HEK293 (cell line): Measurements from ENCODE around the gene GNAQ.

ENCODE experiments used
- CTCF ChIP-seq: fragments of 450-650 bp; formaldehyde crosslinking; IDR thresholded peaks from 2 replicates; pipeline ENCODE4 v1.5.1; 2016; ENCODE audit warnings: missing biosample characterization, missing genetic modification characterization
- PBX3 ChIP-seq: sonication (generic); formaldehyde crosslinking; IDR thresholded peaks from 2 replicates; pipeline ENCODE4 v1.8.1; 2022; ENCODE audit warnings: mild to moderate bottlenecking, moderate library complexity, missing genetic modification reagents
- PRDM1 ChIP-seq: fragments of 450-650 bp; formaldehyde crosslinking; IDR thresholded peaks from 2 replicates; pipeline ENCODE4; 2016; ENCODE audit warnings: missing biosample characterization, missing genetic modification characterization
- REST ChIP-seq: fragments of 450-650 bp; formaldehyde crosslinking; IDR thresholded peaks from 2 replicates; pipeline ENCODE4 v1.5.1; 2016; ENCODE audit warnings: missing biosample characterization, missing genetic modification characterization
- ZBTB21 ChIP-seq: fragments of 450-650 bp; formaldehyde crosslinking; IDR thresholded peaks from 2 replicates; pipeline ENCODE4 v1.5.1; 2017; ENCODE audit warnings: missing biosample characterization, missing genetic modification characterization
- ZNF548 ChIP-seq: fragments of 450-650 bp; formaldehyde crosslinking; IDR thresholded peaks from 2 replicates; pipeline ENCODE4 v1.5.1; 2016; ENCODE audit warnings: missing biosample characterization, missing genetic modification characterization
- ZNF639 ChIP-seq: fragments of 450-650 bp; formaldehyde crosslinking; IDR thresholded peaks from 2 replicates; pipeline ENCODE4 v1.5.1; 2016; ENCODE audit warnings: missing biosample characterization, missing genetic modification characterization
- ZNF76 ChIP-seq: fragments of 450-650 bp; formaldehyde crosslinking; IDR thresholded peaks from 2 replicates; pipeline ENCODE4; 2016; ENCODE audit warnings: low read depth, missing biosample characterization, missing genetic modification characterization, borderline replicate concordance

- TF ChIP-seq PBX3 (CRISPR knock-in tag) (no peak), PRDM1 (tag by site-specific recombination) (no peak), CTCF (tag by site-specific recombination) (no peak), REST (no peak), ZNF76 (tag by site-specific recombination) (no peak), ZNF639 (tag by site-specific recombination) (no peak), ZBTB21 (tag by site-specific recombination) (no peak), ZNF548 (tag by site-specific recombination) (no peak)
Measured at GRCh38 chr9:77848404-77848803, 183.2 kb downstream of the GNAQ start.
